Trophoblast cell (in vitro differentiated cells and primary cell): Measurements from ENCODE around the gene SERGEF.

Experiments
- DNase-seq, 2 donors: peaks; one replicate each; pipeline ENCODE4 v3.0.0-alpha.2; 2016
- H2AFZ ChIP-seq: 2 replicates; pipeline ENCODE4 v1.6.1; 2013; ENCODE audit warnings: low read length, moderate library complexity, mild to moderate bottlenecking; ENCODE audit not compliant: insufficient read depth, poor library complexity
- H2AK5ac ChIP-seq: 2 replicates; pipeline ENCODE4 v1.6.1; 2013; ENCODE audit warnings: mild to moderate bottlenecking, low read length
- H2BK120ac ChIP-seq: 2 replicates; pipeline ENCODE4 v1.6.1; 2013; ENCODE audit warnings: low read length, mild to moderate bottlenecking, moderate library complexity; ENCODE audit not compliant: insufficient read depth, poor library complexity
- H2BK12ac ChIP-seq: 2 replicates; pipeline ENCODE4 v1.6.1; 2013; ENCODE audit warnings: mild to moderate bottlenecking, low read length, moderate library complexity
- H2BK5ac ChIP-seq: 2 replicates; pipeline ENCODE4 v1.6.1; 2013; ENCODE audit warnings: low read length, low read depth, moderate library complexity, mild to moderate bottlenecking; ENCODE audit not compliant: poor library complexity
- H3K14ac ChIP-seq: 2 replicates; pipeline ENCODE4 v1.6.1; 2013; ENCODE audit warnings: mild to moderate bottlenecking, low read length
- H3K18ac ChIP-seq: 2 replicates; pipeline ENCODE4 v1.6.1; 2013; ENCODE audit warnings: mild to moderate bottlenecking, low read length
- H3K23ac ChIP-seq: 2 replicates; pipeline ENCODE4 v1.6.1; 2013; ENCODE audit warnings: low read length
- H3K27ac ChIP-seq: 2 replicates; pipeline ENCODE4 v1.5.1; 2013; ENCODE audit warnings: low read depth, mild to moderate bottlenecking, inconsistent platforms, low read length, moderate library complexity
- H3K27me3 ChIP-seq: 2 replicates; pipeline ENCODE4 v1.6.1; 2013; ENCODE audit warnings: inconsistent platforms, mild to moderate bottlenecking, low read length, moderate library complexity; ENCODE audit not compliant: insufficient read depth
- H3K36me3 ChIP-seq, 2 experiments: 1 replicate in 1 of 2; 2 replicates in 1 of 2; pipeline ENCODE4 v1.6.1; 2013; ENCODE audit warnings: low read length in 2 of 2, mild to moderate bottlenecking in 2 of 2, moderate library complexity in 1 of 2; ENCODE audit not compliant: insufficient read depth in 2 of 2, control insufficient read depth in 1 of 2
- H3K4ac ChIP-seq: 2 replicates; pipeline ENCODE4 v1.6.1; 2013; ENCODE audit warnings: low read depth, mild to moderate bottlenecking, low read length, moderate library complexity
- H3K4me1 ChIP-seq, 2 experiments: 1 replicate in 1 of 2; 2 replicates in 1 of 2; pipeline ENCODE4 v1.6.1; 2013; ENCODE audit warnings: low read length in 2 of 2, mild to moderate bottlenecking in 2 of 2, moderate library complexity in 1 of 2; ENCODE audit not compliant: insufficient read depth in 2 of 2, control insufficient read depth in 1 of 2
- H3K4me2 ChIP-seq: 2 replicates; pipeline ENCODE4 v1.6.1; 2013; ENCODE audit warnings: inconsistent platforms, mild to moderate bottlenecking, low read length, moderate library complexity
- H3K4me3 ChIP-seq: 2 replicates; pipeline ENCODE4 v1.5.1; 2013; ENCODE audit warnings: mild to moderate bottlenecking, low read depth, low read length, inconsistent platforms
- H3K79me1 ChIP-seq: one replicate; pipeline ENCODE4 v1.6.1; 2013; ENCODE audit warnings: low read length
- H3K79me2 ChIP-seq: 2 replicates; pipeline ENCODE4 v1.6.1; 2013; ENCODE audit warnings: low read length, mild to moderate bottlenecking; ENCODE audit not compliant: control insufficient read depth, insufficient read depth, poor library complexity
- H3K9ac ChIP-seq: 2 replicates; pipeline ENCODE4 v1.6.1; 2013; ENCODE audit warnings: mild to moderate bottlenecking, low read length
- H3K9me3 ChIP-seq: 2 replicates; pipeline ENCODE4 v1.6.1; 2013; ENCODE audit warnings: low read depth, mild to moderate bottlenecking, control low read depth, inconsistent platforms, low read length; ENCODE audit not compliant: insufficient read depth
- H4K12ac ChIP-seq: 2 replicates; pipeline ENCODE4 v1.6.1; 2013; ENCODE audit warnings: low read depth, mild to moderate bottlenecking, low read length, moderate library complexity
- H4K8ac ChIP-seq: 2 replicates; pipeline ENCODE4 v1.6.1; 2013; ENCODE audit warnings: low read depth, mild to moderate bottlenecking, low read length, moderate library complexity
- H4K91ac ChIP-seq: one replicate; pipeline ENCODE4 v1.6.1; 2013; ENCODE audit warnings: low read depth, mild to moderate bottlenecking, low read length, moderate library complexity
- WGBS: extraction: QIAGEN DNeasy Blood & Tissue Kit; methylation state at CpG from one replicate; pipeline ENCODE4 v1.1.7; 2013; ENCODE audit warnings: missing lambda C conversion rate; ENCODE audit not compliant: insufficient read length, insufficient coverage; ENCODE audit errors: extremely low coverage; 5-methylcytosine and 5-hydroxymethylcytosine counted together

SERGEF gene

DNA sequence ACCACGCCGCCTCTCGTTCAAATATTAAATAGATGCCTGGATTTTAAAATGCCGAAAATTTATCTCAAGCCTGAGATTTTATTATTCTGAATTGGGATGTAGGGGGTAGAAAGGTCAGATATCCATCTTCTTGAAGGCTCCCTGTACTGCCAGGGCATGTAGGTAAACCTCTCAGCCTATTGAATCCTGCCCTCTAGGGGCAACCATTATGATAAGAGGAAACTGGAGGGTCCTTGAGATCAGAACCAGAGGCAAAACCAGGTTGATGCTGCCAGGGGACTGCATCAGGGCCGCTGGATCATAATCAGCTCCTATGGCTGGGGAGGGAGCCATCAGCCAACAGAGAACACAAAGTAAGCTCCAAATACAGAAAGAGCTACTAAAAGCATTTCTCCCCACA, 185.8 kb downstream of the SERGEF start:
- H3K9me3 ChIP-seq = peaks cover 3% of the 10 kb centered on the region
- H3K4ac ChIP-seq = no peak overlapping the region
- no peak overlapping the region for H2BK120ac ChIP-seq
- H4K8ac ChIP-seq = no peak overlapping the region
- H3K27ac ChIP-seq = no peak overlapping the region
- no peak overlapping the region for H3K4me2 ChIP-seq
- no peak overlapping the region for H4K12ac ChIP-seq
- H3K79me2 ChIP-seq = no peaks in the 10 kb centered on the region
- H2BK12ac ChIP-seq = no peak overlapping the region
- WGBS = no CpG with 5 or more reads among the region's 5 CpGs
- H3K9ac ChIP-seq = no peak overlapping the region
- H3K18ac ChIP-seq = no peak overlapping the region
- H3K27me3 ChIP-seq = no peaks in the 10 kb centered on the region
- no peak overlapping the region for H3K4me3 ChIP-seq
- H2BK5ac ChIP-seq = no peak overlapping the region
- no peak overlapping the region for H2AFZ ChIP-seq
- no peak overlapping the region for H2AK5ac ChIP-seq
- no peak for DNase-seq
- H3K79me1 ChIP-seq = no peaks in the 10 kb centered on the region
- no peak overlapping the region for H4K91ac ChIP-seq
- H3K14ac ChIP-seq = no peak overlapping the region
- no peak overlapping the region for H3K23ac ChIP-seq
- no peaks in the 10 kb centered on the region for H3K4me1 ChIP-seq
- H3K36me3 ChIP-seq = no peaks in the 10 kb centered on the region

DNA sequence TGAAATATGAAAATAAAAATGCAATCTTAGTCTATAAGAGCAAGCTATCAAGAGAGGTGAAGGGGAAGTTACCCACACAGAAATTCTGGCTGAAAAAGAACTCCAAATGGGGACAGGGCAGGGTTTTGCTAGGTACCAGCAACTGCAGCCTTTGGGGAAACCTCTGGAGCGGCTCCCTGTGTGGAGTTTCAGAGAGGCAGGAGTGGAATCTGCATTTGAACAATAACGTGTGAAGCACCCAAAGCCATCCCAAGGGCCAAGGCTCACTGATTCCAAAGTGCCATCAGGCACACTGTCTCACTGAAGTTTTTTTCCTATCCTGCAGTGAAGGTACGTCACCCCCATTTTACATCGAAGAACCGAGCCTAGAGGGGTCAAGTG, 190.5 kb downstream of the SERGEF start:
- H2AFZ ChIP-seq = no peak overlapping the region
- no peak overlapping the region for H3K9ac ChIP-seq
- WGBS = no CpG with 5 or more reads among the region's 5 CpGs
- no peak overlapping the region for H3K14ac ChIP-seq
- no peak overlapping the region for H2BK12ac ChIP-seq
- no peak overlapping the region for H4K12ac ChIP-seq
- no peak for DNase-seq
- H3K79me2 ChIP-seq = no peaks in the 10 kb centered on the region
- H3K4me1 ChIP-seq = peaks cover 2 to 4% of the 10 kb centered on the region in 2 experiments
- no peak overlapping the region for H3K23ac ChIP-seq
- no peak overlapping the region for H3K18ac ChIP-seq
- no peak overlapping the region for H2BK120ac ChIP-seq
- H3K79me1 ChIP-seq = no peaks in the 10 kb centered on the region
- H4K91ac ChIP-seq = no peak overlapping the region
- no peak overlapping the region for H4K8ac ChIP-seq
- H3K27me3 ChIP-seq = no peaks in the 10 kb centered on the region
- H3K4me3 ChIP-seq = no peak overlapping the region
- no peak overlapping the region for H2AK5ac ChIP-seq
- H3K36me3 ChIP-seq = no peaks in the 10 kb centered on the region
- H3K9me3 ChIP-seq = no peaks in the 10 kb centered on the region
- H3K27ac ChIP-seq = no peak overlapping the region
- H2BK5ac ChIP-seq = no peak overlapping the region
- H3K4me2 ChIP-seq = no peak overlapping the region
- no peak overlapping the region for H3K4ac ChIP-seq

DNA sequence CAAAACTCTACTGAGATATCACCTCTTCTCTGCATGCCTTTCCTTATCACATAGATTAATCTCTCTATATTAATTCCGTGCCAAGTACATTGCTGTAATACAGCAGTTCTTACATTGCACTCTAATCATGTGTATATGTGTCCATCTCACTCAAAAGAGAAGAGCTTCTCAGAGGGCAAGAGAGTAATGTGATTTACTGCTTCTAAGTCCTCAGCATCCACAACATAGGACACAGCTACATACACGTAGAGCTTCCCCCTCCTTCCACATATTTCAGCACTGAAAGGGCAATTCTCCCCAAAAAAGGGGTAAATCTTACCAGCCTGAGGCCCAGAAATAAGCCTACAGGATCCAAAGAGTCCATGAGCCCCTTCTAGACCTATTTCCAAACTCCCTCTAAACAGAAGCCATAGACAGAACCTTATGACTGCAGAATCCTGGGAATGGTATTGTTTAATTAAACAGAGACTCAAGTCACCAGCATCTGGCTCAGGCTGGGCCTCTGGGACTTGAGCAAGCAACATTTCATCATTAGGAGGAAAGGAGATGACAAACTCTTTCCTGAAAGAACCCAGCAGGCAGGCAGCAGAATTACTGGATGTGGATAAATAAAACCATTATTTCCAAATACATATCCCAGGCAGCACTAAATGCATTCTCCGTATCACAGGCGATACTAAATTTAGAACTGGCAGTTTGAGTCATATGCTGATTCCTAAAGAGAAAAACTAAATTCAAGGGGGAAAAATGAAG, 191.0 kb downstream of the SERGEF start:
- H2AFZ ChIP-seq = no peak overlapping the region

DNA sequence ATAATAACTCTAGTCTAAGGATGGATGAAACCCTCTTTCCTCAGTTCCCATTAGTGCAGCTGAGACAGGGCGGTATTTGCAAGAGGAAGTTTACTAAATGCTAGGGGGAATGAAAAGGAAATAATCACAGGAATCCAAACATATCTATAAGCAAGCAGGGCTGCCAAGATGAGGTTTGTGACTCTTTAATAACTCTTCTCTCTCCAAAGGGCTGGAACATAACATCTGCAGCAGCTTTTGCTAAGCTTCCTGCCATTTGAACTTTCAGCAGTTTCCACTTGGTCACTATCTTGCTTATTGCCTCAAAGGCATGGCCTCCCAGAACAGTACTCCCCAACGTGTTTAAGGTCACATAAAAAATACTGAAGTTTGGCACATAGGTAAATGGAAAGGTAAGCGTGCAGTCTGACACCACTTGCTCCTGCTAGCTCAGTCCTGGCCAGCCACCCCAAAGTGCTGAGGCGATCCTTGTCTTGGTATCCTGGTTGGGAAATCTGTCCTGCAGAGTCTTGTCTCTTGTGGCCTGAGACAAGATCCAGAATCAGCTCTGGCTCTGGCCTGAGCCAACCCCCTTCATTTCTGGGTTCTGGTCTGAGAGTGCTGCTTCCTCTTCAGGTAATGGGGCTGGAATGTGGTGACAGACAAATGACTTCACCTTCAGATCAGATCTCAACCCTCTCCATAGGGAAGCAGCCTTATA, 196.5 kb downstream of the SERGEF start:
- Histone ChIP-seq H2AK5ac (no peak overlapping the region), H3K79me1 (peaks cover 4% of the 10 kb centered on the region), H3K27me3 (no peaks in the 10 kb centered on the region), H3K18ac (no peak overlapping the region), H3K4me2 (no peak overlapping the region), H4K8ac (no peak overlapping the region), H2AFZ (no peak overlapping the region), H4K91ac (peak overlapping the region; percentile 25), H3K9ac (no peak overlapping the region), H2BK5ac (no peak overlapping the region), H3K9me3 (no peaks in the 10 kb centered on the region), H3K14ac (no peak overlapping the region), H4K12ac (no peak overlapping the region), H3K4ac (no peak overlapping the region), H3K27ac (peak overlapping the region; percentile 56), H3K36me3 (no peaks in the 10 kb centered on the region), H3K4me1 (peaks cover 29 to 44% of the 10 kb centered on the region in 2 experiments), H2BK12ac (no peak overlapping the region), H3K79me2 (no peaks in the 10 kb centered on the region), H3K4me3 (no peak overlapping the region), H3K23ac (no peak overlapping the region), H2BK120ac (peak overlapping the region; percentile 55)
- no CpG with 5 or more reads among the region's 4 CpGs for WGBS
- no peak for DNase-seq

More for the DNA sequence above, 191.0 kb downstream of the SERGEF start:
- Histone ChIP-seq H3K4me3 (no peak overlapping the region), H2BK5ac (no peak overlapping the region), H4K12ac (no peak overlapping the region), H2AK5ac (no peak overlapping the region), H4K91ac (no peak overlapping the region), H3K9ac (no peak overlapping the region), H4K8ac (no peak overlapping the region), H3K18ac (no peak overlapping the region), H3K23ac (no peak overlapping the region), H3K4me2 (no peak overlapping the region), H3K4ac (no peak overlapping the region), H3K4me1 (peaks cover 3 to 5% of the 10 kb centered on the region in 2 experiments), H3K14ac (no peak overlapping the region), H2BK12ac (no peak overlapping the region), H3K27me3 (no peaks in the 10 kb centered on the region), H2BK120ac (no peak overlapping the region), H3K36me3 (no peaks in the 10 kb centered on the region), H3K79me2 (no peaks in the 10 kb centered on the region), H3K9me3 (no peaks in the 10 kb centered on the region), H3K27ac (no peak overlapping the region), H3K79me1 (no peaks in the 10 kb centered on the region)
- no peak for DNase-seq
- WGBS = no CpG with 5 or more reads among the region's 4 CpGs
